AG09309 (cell line): ENCODE measurements around the gene MALAT1.

Experiments
- DNase-seq: peaks from one replicate; pipeline ENCODE4 v3.0.0-alpha.2; 2010; ENCODE audit warnings: low read depth
- H3K4me3 ChIP-seq: 2 replicates; pipeline ENCODE4 v1.5.1; 2011; ENCODE audit warnings: mild to moderate bottlenecking, low read depth, low read length, moderate library complexity; ENCODE audit not compliant: control insufficient read depth
- CTCF ChIP-seq: IDR thresholded peaks from 2 replicates; pipeline ENCODE4 v1.5.1; 2011; ENCODE audit warnings: mild to moderate bottlenecking, low read depth, low read length, inconsistent platforms; ENCODE audit not compliant: insufficient read depth, control insufficient read depth; ENCODE audit errors: missing control alignments

MALAT1 gene

GRCh38 chr11:65546217-65546958 is 47.5 kb downstream of the MALAT1 start:
- no peak overlapping the region for H3K4me3 ChIP-seq
- no peak for DNase-seq
- no peak for TF ChIP-seq CTCF

GRCh38 chr11:65547446-65548125 is 48.7 kb downstream of the MALAT1 start:
- no peak for TF ChIP-seq CTCF
- DNase-seq = no peak
- H3K4me3 ChIP-seq = no peak overlapping the region

- no peak for TF ChIP-seq CTCF
- DNase-seq = no peak
- no peak overlapping the region for H3K4me3 ChIP-seq
Measured at GRCh38 chr11:65548395-65548794, 49.5 kb downstream of the MALAT1 start.

DNA sequence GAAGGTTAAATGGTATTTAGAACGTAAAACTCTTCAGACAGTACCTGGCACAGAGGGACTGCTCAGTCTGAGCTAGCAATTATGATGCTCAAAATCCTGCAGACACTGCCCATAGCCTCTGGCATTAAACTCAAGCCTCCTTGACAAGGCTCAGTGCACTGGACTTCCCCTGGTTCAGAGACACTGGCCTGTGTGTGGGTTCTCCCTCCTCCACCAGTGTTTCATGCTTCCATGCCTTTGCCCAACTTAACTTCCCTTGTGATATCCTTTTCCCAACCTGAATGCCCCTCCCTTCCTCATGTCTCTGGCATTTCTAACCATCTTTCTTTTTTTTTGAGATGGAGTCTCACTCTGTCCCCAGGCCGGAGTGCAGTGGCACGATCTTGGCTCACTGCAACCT is 50.3 kb downstream of the MALAT1 start:
- no peak for TF ChIP-seq CTCF
- DNase-seq = no peak
- no peak overlapping the region for H3K4me3 ChIP-seq

DNA sequence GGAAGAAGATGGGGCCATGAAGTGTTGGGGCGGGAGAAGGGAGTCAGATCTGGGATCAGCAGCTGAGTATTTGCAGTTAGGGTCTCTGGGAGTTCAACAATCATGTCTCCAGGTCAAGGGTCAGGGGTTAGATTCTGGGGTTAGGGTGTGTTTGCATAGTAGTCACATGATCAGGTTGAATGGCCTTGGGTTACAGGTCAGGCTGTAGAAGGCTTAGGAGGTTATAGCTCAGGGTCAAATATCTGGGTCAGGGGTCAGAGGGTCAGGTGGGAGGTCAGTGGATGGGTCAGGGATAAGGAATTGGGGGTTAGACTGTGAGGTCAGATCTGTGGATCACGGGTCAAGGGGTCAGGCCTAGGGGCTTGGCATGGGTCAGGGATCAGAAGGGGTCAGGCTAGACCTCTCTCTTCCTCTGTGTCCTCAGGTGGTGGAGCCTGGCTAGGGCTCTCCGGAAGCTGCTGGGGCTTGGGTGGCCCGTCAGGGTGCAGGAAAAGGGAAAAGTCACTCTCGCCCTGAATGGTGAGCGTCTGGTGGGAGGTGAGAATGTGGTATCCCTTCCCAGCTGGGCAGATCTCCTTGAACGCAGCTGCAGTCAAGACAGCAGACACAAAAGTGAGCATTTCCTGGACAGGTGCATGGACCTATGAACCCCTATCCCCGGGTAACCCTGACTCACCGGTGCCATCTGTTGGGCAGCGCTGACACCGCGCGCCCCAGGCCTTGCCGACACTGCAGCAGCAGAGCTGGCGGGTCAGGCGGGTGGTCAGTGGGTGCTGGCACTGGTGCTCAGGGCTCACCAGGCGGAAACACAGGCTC is 52.9 kb downstream of the MALAT1 start:
- TF ChIP-seq CTCF = peak; percentile 41
- no peak overlapping the region for H3K4me3 ChIP-seq
- DNase-seq = no peak

GRCh38 chr11:65552388-65552951 is 53.6 kb downstream of the MALAT1 start:
- no peak for DNase-seq
- no peak overlapping the region for H3K4me3 ChIP-seq
- TF ChIP-seq CTCF = no peak
